OCI-LY7 (cell line): Measurements from ENCODE around the gene QSER1. TPM values are rescaled to one million over a fixed set of nuclear protein-coding genes. Genes with fewer than 3 reads are reported as not detected.

Experiments
- Bru-seq: library from RNA; stranded (reverse); fragments of 400-500 nt; gene quantifications from one replicate; lab custom pipeline; 2021; lab: Mats Ljungman, UMichigan
- BruChase-seq, 2 experiments: library from RNA; stranded (reverse); fragments of 400-500 nt; gene quantifications; one replicate each; lab custom pipeline; 2021; lab: Mats Ljungman, UMichigan
- BruUV-seq: library from RNA; stranded (reverse); fragments of 400-500 nt; replicated peaks from 2 replicates; lab custom pipeline; 2021; lab: Mats Ljungman, UMichigan
- CTCF ChIA-PET: fragments of 300-600 bp; sonication (Branson Sonifier 250); formaldehyde crosslinking; loops from one replicate; lab custom pipeline; 2022; ENCODE audit warnings: antibody characterized with exemption; ENCODE audit not compliant: unreplicated experiment; lab: Charles Lee
- POLR2A ChIA-PET: fragments of 300-600 bp; sonication (Branson Sonifier 250); formaldehyde crosslinking; loops from one replicate; lab custom pipeline; 2022; ENCODE audit warnings: antibody characterized with exemption; lab: Charles Lee
- DNase-seq: peaks from one replicate; pipeline ENCODE4 v3.0.0-alpha.2; 2015; ENCODE audit warnings: low spot score
- H2AFZ ChIP-seq: fragments of 200-600 bp; sonication (generic), shearing (Covaris generic); 2 replicates; pipeline ENCODE4 v1.6.1; 2014; ENCODE audit warnings: mild to moderate bottlenecking, antibody characterized with exemption, low read length, moderate library complexity
- H3K27ac ChIP-seq: fragments of 200-600 bp; sonication (generic); 2 replicates; pipeline ENCODE4 v1.5.1; 2014; ENCODE audit warnings: mixed run types, low read depth, mild to moderate bottlenecking, moderate library complexity, low read length, inconsistent platforms; ENCODE audit not compliant: poor library complexity, severe bottlenecking
- H3K36me3 ChIP-seq: fragments of 200-600 bp; sonication (generic); 2 replicates; pipeline ENCODE4 v1.6.1; 2014; ENCODE audit warnings: mild to moderate bottlenecking, antibody characterized with exemption, low read length, moderate library complexity, mixed read lengths; ENCODE audit not compliant: insufficient read depth
- H3K4me1 ChIP-seq: fragments of 200-600 bp; sonication (generic); 2 replicates; pipeline ENCODE4 v1.5.1; 2014; ENCODE audit warnings: mild to moderate bottlenecking, low read length; ENCODE audit not compliant: insufficient read depth, poor library complexity, severe bottlenecking
- H3K4me2 ChIP-seq: fragments of 200-600 bp; sonication (generic); 2 replicates; pipeline ENCODE4 v1.6.1; 2014; ENCODE audit warnings: mild to moderate bottlenecking, low read length
- H3K4me3 ChIP-seq: fragments of 200-600 bp; sonication (generic); 2 replicates; pipeline ENCODE4 v1.5.1; 2014; ENCODE audit warnings: mild to moderate bottlenecking, low read depth, low read length; ENCODE audit not compliant: poor library complexity, severe bottlenecking
- H3K79me2 ChIP-seq: fragments of 200-600 bp; sonication (generic); 2 replicates; pipeline ENCODE4 v1.6.1; 2016; ENCODE audit warnings: low read depth, mild to moderate bottlenecking, low read length, moderate library complexity, mixed read lengths; ENCODE audit not compliant: insufficient read depth
- H3K9me2 ChIP-seq: fragments of 200-600 bp; sonication (generic); 2 replicates; pipeline ENCODE4 v1.6.1; 2016; ENCODE audit warnings: mild to moderate bottlenecking, low read length, mixed read lengths; ENCODE audit not compliant: insufficient read depth
- H3K9me3 ChIP-seq: fragments of 200-600 bp; sonication (generic); 2 replicates; pipeline ENCODE4 v1.6.1; 2014; ENCODE audit warnings: mild to moderate bottlenecking, mixed run types, low read length, mixed read lengths
- H4K20me1 ChIP-seq: fragments of 200-600 bp; sonication (generic); 2 replicates; pipeline ENCODE4 v1.6.1; 2014; ENCODE audit warnings: mild to moderate bottlenecking, antibody characterized with exemption, low read length, moderate library complexity, mixed read lengths; ENCODE audit not compliant: insufficient read depth
- EZH2phosphoT487 ChIP-seq: fragments of 200-600 bp; sonication (generic); IDR thresholded peaks from 2 replicates; pipeline ENCODE4 v1.6.1; 2018; ENCODE audit warnings: low read depth, borderline replicate concordance, mild to moderate bottlenecking, mixed run types, antibody characterized with exemption, low read length, moderate library complexity, mixed read lengths
- intact Hi-C: fragments of 100-400 bp; cut with micrococcal nuclease; formaldehyde crosslinking; loops from one replicate; pipeline ENCODE4 v1.10.0; 2022; ENCODE audit not compliant: unreplicated experiment
- long read RNA-seq: library from polyadenylated mRNA; stranded (forward); transcript quantifications from one replicate; pipeline ENCODE4 v2.0.0, GENCODE V29; 2022
- total RNA-seq, 2 experiments: library from RNA; depleted of rRNA in 1 of 2; stranded (reverse); fragments of >200 nt in 1 of 2; shearing (Covaris generic) in 1 of 2; gene quantifications; 2 replicates each; pipeline ENCODE4 v1.2.3, GENCODE V29; 2014 to 2022
- TF ChIP-seq, protein P1 (sequence below): fragments of 200-600 bp; sonication (generic); conservative IDR thresholded peaks from 2 replicates; pipeline ENCODE4 v1.5.1; 2014; ENCODE audit warnings: mild to moderate bottlenecking, antibody characterized with exemption, low read length, moderate library complexity, mixed read lengths

The QSER1 gene
- total RNA-seq (2014; rRNA removed; shearing (Covaris generic)): 30.6 and 32.3 TPM in 2 replicates
- total RNA-seq (2022): 46.3 and 52.5 TPM in 2 replicates
- Bru-seq, nascent RNA: percentile 90 among the genes with signal in this experiment
- BruChase-seq, experiment 1, labeled RNA remaining after a 6-hour chase: percentile 91 among the genes with signal in this experiment
- BruChase-seq, experiment 2, labeled RNA remaining after a 2-hour chase: percentile 93 among the genes with signal in this experiment
- long read RNA-seq, full-length matches to known transcripts: 1 of 11 reads
- long read RNA-seq, partial matches to known transcripts: 7 of 11 reads
- long read RNA-seq, other reads (novel, unspliced or antisense): 3 of 11 reads

DNA sequence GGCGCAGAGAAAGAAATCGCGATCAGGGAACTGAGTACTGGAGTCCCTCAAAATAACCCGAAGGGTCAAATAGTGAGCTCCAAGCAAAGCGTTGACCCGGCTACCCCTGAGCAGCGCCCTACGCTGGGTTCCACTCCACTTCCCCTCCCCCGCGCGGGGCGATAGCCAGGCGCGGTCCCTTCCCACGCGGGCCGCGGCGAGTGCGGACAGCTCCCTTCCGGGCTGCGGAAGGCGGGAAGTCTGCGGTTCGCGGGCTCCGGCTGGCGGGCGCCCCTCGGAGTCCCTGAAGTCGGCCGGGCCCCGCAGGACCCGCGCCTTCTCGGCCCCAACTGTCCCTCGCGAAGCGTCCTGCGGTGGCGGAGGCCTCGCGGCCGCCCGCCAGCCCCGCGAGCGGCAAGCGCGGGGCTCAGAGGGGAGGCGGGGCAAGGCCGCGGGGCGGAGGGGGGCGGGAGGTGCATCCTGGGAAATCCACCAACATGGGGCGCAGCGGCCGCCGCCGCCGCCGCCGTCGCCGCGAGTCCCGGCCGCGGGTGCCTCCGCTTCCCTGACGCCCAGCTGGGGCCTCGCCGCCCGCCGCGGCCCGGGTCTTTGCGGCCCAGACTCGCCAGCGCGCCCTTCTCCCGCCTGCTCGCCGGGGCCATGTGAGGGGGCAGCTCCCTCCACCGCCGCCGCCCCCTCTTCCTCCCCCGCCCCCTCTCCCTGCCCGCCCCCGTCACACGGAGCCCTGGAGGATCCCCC, at the start of gene QSER1:
QSER1 (plus strand) TSS at position 457 of the 738 bp plus-strand sequence. CDS start 315 bp downstream, outside the sequence.
- H2AFZ ChIP-seq: peak within 1 kb of the TSS; percentile 77
- peaks cover 26% of the 10 kb centered on the region for H3K4me1 ChIP-seq
- H3K4me3 ChIP-seq: peak within 1 kb of the TSS; percentile 86
- peaks cover 39% of the 10 kb centered on the region for H3K79me2 ChIP-seq
- POLR2A ChIA-PET: interaction anchor here (0.6 to 1.4 kb wide), 12 partner anchors 10 to 488 kb away, joined by 3 to 5 read pairs (median 3); partner anchors contain the start of gene TCP11L1
- peak within 1 kb of the TSS; percentile 82 for H3K27ac ChIP-seq
- peak; percentile 81 for DNase-seq
- no TSS peak for BruUV-seq
- TF ChIP-seq, protein P1, sequence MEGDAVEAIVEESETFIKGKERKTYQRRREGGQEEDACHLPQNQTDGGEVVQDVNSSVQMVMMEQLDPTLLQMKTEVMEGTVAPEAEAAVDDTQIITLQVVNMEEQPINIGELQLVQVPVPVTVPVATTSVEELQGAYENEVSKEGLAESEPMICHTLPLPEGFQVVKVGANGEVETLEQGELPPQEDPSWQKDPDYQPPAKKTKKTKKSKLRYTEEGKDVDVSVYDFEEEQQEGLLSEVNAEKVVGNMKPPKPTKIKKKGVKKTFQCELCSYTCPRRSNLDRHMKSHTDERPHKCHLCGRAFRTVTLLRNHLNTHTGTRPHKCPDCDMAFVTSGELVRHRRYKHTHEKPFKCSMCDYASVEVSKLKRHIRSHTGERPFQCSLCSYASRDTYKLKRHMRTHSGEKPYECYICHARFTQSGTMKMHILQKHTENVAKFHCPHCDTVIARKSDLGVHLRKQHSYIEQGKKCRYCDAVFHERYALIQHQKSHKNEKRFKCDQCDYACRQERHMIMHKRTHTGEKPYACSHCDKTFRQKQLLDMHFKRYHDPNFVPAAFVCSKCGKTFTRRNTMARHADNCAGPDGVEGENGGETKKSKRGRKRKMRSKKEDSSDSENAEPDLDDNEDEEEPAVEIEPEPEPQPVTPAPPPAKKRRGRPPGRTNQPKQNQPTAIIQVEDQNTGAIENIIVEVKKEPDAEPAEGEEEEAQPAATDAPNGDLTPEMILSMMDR: no peak
- no peak for TF ChIP-seq EZH2phosphoT487
- H3K4me2 ChIP-seq: peak within 1 kb of the TSS; percentile 100
- CTCF ChIA-PET: interaction anchor here (1.3 kb wide), 1 partner anchor 17 kb away, joined by 3 read pairs; no protein-coding TSS in a partner anchor
- intact Hi-C loops: loop anchor here (10.0 kb wide), 3 partner anchors 142 to 1162 kb away; partner anchors contain the start of genes CAPRIN1, EIF3M and TCP11L1
- H4K20me1 ChIP-seq: peaks cover 25% of the 10 kb centered on the region
- peaks cover 24% of the 10 kb centered on the region for H3K36me3 ChIP-seq
- H3K9me3 ChIP-seq: no peaks in the 10 kb centered on the region
- no peaks in the 10 kb centered on the region for H3K9me2 ChIP-seq

DNA sequence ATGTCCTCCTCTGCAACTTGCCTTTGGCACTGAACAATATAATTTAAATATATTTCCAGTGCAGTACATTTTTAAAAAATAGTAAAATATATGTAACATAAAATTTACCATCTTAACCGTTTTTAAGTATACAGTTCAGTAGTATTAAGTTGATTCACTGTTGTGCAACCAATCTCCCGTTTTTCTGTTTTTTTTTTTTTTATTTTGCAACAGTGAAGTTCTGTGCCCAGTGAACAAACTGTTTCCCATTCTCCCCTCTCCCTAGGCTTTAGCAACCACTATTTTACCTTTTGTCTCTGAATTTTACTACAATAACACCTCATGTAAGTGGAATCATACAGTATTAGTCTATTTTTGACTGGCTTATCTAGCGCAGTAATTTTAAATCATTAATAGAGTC, 49.1 kb upstream of the QSER1 start:
- ChIA-PET CTCF (no interaction called here), POLR2A (no interaction called here)
- no peak for TF ChIP-seq EZH2phosphoT487
- TF ChIP-seq, protein P1: no peak

More for the DNA sequence above, 49.1 kb upstream of the QSER1 start:
- H3K9me3 ChIP-seq: no peaks in the 10 kb centered on the region
- no peaks in the 10 kb centered on the region for H3K9me2 ChIP-seq
- no peaks in the 10 kb centered on the region for H3K4me1 ChIP-seq
- no peak overlapping the region for H3K4me2 ChIP-seq
- H2AFZ ChIP-seq: no peak overlapping the region
- intact Hi-C loops: no loop called here
- no peaks in the 10 kb centered on the region for H3K79me2 ChIP-seq
- H3K4me3 ChIP-seq: no peak overlapping the region
- no peaks in the 10 kb centered on the region for H3K36me3 ChIP-seq
- no peak for DNase-seq
- no peak overlapping the region for H3K27ac ChIP-seq
- no peaks in the 10 kb centered on the region for H4K20me1 ChIP-seq
- no TSS peak for BruUV-seq
